ENCODE measurements around the gene PIP4K2C.
"Not testable (repeated sequence)": the region's sequence is repeated elsewhere in the genome, so short reads cannot be mapped to it uniquely, and the experiment has no call there.

Gene PIP4K2C

DNA sequence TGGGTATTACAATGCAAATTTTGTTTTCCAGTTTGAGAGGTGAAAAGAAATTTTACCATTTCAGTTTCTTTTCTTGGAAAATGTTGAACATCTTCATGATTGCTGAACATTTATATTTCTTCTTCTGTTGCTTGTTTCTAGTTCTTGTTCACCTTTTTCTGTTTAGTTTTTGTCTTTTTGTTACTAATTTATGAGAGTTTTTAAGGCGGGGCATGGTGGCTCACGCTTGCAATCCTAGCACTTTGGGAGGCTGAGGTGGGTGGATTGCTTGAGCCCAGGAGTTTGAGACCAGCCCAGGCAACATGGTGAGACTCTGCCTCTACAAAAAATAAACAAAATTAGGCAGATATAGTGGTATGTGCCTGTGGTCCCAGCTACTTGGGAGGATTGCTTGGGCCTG, 30.5 kb upstream of the PIP4K2C start:
- no peak for DNase-seq

DNA sequence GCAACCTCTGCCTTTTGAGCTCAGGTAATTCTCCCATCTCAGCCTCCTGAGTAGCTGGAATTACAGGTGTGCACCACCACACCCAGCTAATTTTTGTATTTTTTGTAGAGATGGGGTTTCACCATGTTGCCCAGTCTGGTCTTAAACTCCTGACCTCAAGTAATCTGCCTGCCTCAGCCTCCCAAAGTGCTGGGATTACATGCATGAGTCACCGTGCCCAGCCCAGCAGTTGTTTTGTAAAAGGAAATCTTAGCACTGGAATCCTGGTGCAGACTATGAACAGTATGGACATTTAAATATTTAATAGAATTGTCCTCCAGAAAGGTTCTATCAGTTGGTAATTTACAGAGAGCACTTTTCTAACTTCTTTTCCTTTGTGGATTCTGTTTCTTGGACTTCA, 29.9 kb upstream of the PIP4K2C start:
- DNase-seq: not testable (repeated sequence)

- DNase-seq: peak; percentile 18
Measured at GRCh38 chr12:57563358-57563757, 27.6 kb upstream of the PIP4K2C start.

DNA sequence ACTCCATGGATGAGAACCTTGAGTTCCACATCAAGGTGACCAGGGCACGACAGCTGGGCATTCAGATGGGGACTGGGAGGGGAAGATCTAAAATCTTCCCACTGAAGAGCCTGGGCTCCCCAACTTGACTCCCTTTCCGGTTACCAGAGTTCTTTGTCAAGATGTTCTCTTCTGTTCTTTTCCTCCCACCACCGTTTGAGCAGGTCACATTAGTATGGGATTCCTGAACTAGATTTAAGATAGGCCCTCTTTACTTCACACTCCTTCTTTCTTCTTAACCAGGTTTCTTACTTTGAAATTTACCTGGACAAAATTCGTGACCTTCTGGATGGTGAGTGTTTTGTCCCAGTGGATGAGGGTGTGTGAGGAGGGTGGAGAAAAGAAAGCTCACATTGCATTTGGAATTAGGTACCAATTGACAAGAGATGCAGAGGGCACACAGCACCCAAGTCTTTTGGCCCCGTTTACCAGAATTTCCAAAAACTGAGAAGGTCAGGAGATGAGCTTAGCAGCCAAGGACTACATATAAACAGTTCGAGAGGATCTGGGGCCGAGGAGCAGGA, 26.7 kb upstream of the PIP4K2C start:
- DNase-seq: no peak

GRCh38 chr12:57568838-57569237, 22.2 kb upstream of the PIP4K2C start:
- DNase-seq: peak; percentile 49

GRCh38 chr12:57569858-57570257, 21.1 kb upstream of the PIP4K2C start:
- DNase-seq: no peak

DNA sequence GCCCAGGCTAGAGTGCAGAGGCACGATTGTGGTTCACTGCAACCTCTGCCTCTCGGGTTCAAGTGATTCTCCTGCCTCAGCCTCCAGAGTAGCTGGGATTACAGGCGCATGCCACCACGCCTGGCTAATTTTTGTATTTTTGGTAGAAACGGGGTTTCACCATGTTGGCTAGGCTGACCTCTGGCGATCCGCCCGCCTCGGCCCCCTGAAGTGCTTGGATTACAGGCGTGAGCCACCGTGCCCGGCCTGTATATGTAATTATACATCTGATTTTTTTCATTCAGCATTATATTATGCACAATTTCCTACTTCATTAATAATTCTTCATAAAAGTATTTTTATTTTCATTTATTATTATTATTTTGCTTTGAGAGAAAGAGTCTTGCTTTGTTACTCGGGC, 20.6 kb upstream of the PIP4K2C start:
- not testable (repeated sequence) for DNase-seq

- DNase-seq: peak; percentile 52
Measured at GRCh38 chr12:57571926-57572762, 18.8 kb upstream of the PIP4K2C start.

DNA sequence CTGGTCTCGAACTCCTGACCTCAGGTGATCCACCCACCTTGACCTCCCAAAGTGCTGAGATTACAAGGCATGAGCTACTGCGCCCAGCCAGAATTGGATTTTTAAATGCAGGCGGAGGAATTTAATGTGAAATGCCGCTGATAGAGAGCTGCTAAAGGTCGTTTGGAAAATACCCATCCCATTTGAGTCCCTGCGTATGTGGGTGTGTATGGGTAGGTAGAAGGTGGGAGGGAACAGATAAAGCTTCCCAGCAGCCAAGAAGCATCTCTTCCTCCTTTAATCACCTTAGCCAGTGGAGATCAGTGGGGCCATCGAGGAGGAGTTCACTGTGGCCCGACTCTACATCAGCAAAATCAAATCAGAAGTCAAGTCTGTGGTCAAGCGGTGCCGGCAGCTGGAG, 16.2 kb upstream of the PIP4K2C start:
- no peak for DNase-seq

GRCh38 chr12:57575771-57576612, 15.0 kb upstream of the PIP4K2C start:
- peak; percentile 45 for DNase-seq

DNA sequence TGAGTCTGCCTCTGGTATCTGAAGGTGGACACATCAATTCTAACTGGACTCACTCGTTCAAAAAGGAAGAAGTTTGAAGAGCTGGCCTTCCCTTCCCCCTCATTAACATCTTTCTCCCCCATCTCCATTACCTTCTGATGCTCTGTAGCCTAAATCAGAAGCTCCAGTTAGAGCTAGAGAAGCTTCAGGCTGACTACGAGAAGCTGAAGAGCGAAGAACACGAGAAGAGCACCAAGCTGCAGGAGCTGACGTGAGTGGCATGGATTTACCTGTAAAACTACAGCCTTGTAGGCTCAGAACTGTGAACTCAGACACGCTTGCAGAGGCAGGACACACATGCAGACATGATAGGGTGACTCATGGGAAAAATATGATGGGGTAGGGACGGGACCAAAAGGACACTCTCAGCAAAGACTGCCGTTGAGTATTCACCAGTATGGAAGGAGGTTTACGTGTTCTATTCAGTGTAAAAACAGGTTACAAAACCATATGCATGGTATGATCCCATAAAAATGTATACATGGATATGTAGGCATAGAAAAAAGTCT, 14.3 kb upstream of the PIP4K2C start:
- DNase-seq: no peak

DNA sequence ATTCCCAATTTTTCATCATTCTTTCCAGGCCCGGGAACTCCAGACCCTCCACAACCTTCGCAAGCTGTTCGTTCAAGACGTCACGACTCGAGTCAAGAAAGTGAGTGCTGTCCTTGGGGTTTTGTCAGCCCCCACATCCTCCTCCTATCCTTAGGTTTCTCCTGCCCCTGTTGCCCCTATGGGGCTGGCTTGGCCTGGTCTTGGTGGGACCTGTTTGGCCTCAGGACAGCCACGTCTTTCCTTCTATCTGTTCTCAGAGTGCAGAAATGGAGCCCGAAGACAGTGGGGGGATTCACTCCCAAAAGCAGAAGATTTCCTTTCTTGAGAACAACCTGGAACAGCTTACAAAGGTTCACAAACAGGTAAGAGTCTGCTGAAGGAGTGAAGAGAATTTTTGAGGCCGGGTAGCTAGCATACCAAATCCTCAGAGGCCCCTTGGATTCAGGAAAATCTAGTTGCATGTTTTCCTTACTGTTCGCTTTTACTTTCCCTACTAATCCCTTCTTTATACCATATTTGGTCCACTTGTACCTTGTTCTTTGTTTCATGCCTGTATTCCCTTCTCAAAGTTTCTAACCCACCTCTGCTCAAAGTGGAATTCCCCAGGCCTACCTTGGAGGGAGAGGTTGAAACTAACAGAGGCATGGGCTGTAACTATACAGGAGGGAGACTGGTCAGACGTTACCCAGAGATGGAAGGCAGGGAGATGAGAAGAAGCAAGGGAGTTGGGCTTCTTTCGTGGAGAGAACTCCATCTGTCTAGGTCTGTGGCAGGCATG, 12.8 kb upstream of the PIP4K2C start:
- no peak for DNase-seq

DNA sequence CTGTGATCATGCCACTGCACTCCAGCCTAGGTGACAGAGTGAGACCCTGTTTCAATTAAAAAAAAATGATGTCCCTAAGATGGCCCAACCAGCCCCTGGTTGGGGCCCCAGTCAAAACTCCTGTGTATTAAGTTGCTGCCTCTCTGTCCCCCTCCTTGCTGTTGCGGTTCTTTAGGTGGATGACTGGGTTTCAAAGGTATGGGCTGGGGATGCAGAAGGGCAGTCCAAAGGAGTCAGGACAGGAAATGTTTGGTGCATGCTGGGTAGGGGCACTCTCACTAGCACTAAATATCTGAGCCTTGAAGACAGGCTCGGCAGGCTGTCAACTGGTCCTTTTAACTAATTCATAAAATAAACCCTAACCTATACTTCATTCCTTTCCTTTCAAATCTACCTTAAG, 12.0 kb upstream of the PIP4K2C start:
- peak; percentile 45 for DNase-seq

DNA sequence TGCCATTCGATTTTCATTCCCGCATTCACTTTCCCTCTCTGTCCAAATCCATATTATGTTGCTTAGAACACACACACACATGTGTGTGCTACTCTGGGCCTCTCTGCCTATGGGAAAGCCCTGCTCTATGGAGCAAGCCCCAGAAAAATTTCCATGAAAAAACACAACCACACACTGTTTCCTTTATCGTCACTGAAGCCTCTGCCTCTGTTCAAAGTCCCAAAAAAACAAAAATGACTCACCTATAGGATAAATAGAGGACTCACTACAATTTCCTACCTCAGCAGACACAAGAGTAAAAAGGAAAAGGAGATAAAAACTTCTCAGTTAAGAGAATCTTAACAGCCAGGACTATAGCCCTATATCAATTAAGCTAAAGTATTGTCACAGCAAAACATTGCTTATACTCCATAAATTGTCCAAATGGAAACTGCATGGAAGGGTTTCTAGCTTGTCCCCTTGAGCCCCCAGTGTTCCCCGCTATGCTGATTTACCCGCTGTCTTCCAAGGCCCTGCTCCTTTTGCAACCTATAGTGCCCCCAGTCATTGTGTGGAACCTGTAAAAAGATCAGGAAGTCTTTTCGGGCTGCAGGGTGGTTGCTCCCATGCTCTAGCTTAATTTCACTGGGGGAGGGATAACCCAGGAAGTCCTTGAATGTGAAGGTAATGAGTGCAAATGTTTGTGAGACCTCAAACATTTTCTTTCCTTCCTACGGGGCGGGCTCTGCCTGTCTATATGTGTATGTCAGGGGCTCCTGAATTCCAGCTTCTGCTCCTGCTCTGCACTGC, 11.1 kb upstream of the PIP4K2C start:
- no peak for DNase-seq

- no peak for DNase-seq
Measured at GRCh38 chr12:57580466-57580795, 10.6 kb upstream of the PIP4K2C start.

DNA sequence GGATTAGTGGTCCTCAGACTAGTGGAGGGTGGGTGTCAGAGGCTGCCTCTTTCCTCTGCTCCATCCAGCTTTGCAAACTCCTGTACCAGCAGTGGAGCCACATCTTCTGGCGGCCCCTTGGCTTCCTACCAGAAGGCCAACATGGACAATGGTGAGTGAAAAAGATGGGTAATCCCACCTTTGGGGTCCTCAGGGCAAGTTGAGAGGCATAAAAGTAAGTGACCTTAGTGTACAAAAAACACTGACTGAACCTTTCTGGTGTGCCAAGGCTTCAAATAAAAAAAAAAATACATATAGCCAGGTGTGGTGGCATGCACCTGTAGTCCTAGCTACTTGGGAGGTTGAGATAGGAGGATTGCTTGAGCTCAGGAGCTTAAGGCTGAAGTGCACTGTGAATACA, 9.2 kb upstream of the PIP4K2C start:
- no peak for DNase-seq

DNA sequence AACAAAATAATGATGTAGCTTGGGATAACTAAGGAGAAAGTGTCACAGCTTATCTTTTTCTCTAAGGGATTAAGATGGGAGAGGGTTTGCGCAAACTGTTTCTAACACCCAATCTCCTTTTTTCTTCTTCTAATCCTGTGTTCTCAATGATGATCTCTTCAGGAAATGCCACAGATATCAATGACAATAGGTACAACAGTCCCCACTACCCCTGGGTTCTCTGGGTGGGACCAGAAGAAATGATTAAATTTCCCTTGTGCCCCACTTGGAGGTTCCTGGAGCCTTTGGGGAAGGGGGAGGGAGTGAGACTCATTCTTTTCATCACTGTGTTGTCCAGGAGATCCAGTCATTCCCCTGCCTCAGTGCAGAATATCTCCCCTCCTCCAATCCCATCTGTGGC, 8.6 kb upstream of the PIP4K2C start:
- no peak for DNase-seq

GRCh38 chr12:57583008-57583831, 7.8 kb upstream of the PIP4K2C start:
- DNase-seq: peak; percentile 91

DNA sequence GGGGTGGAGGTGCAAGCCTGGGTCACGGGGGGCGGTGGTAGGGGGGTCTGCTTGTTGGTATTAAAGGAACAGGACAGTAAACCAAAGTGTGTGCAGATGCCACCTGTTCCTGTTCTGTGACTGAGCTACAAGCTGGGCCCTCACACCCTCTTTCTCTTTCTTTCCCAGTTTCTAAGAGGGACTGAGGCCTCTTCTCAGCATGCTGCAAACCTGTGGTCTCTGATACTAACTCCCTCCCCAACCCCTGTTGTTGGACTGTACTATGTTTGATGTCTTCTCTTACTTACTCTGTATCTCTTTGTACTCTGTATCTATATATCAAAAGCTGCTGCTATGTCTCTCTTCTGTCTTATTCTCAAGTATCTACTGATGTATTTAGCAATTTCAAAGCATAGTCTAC, 6.9 kb upstream of the PIP4K2C start:
- DNase-seq: no peak

- no peak for DNase-seq
Measured at GRCh38 chr12:57584690-57585089, 6.3 kb upstream of the PIP4K2C start.

DNA sequence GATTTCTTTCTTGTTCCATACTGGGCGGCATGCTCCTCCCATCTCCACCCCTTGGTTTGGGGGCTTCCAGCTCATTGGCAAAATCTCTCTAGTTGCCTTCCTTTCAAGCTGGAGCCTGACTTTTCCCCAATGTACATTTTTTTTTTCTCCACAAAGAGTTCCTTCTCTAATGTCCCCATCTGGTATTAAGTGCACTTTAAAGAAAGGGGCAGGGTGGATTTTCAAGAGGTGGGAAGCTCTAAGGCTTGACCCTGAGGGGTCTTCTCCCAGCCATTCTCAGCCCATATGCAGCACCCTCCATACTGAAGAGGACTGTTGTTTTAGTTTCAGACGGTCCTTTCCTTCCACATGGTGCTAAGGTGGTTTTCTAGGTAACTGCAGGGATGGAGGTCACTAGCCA, 5.8 kb upstream of the PIP4K2C start:
- no peak for DNase-seq
